ENCODE measurements around the gene ROBO1. TPM values are rescaled to one million over a fixed set of nuclear protein-coding genes. Genes with fewer than 3 reads are reported as not detected.

Gene ROBO1
- total and polyA plus RNA-seq, 2 of the 13 experiments (the other 11 are each of a cell fraction or from before 2014, with no cell fraction given): 52.2 to 71.0 TPM

- TF ChIP-seq PPARG (CRISPR knock-in tag; conservative IDR thresholded peaks at IDR 0.05) (peak; percentile 98), ZBTB21 (CRISPR knock-in tag; IDR thresholded peaks at IDR 0.05) (peak; percentile 59), RBM22 (optimal IDR thresholded peaks at IDR 0.05; ENCODE audit: low read length) (no peak), TARDBP (CRISPR knock-in tag; IDR thresholded peaks at IDR 0.05) (peak; percentile 85; the same call in 1 of the 2 replicates), DNMT3B (CRISPR knock-in tag; conservative IDR thresholded peaks at IDR 0.05) (0 out of 2 replicates have a peak, but pooled peaks have one; percentile 43), ZFP1 (CRISPR knock-in tag; IDR thresholded peaks at IDR 0.05) (peak; percentile 58; the same call in 1 of the 2 replicates), ZSCAN31 (CRISPR knock-in tag; IDR thresholded peaks at IDR 0.05; ENCODE audit: low read depth) (no peak), NRL (CRISPR knock-in tag; IDR thresholded peaks at IDR 0.05; ENCODE audit: borderline replicate concordance) (no peak), RAD21 (CRISPR knock-in tag; IDR thresholded peaks at IDR 0.05) (peak; percentile 13; the same call in 1 of the 2 replicates), ZBTB14 (CRISPR knock-in tag; IDR thresholded peaks at IDR 0.05) (no peak), PAWR (CRISPR knock-in tag; IDR thresholded peaks at IDR 0.05; ENCODE audit: borderline replicate concordance) (no peak), PAX8 (CRISPR knock-in tag; IDR thresholded peaks at IDR 0.05; ENCODE audit: borderline replicate concordance) (no peak), KAT2B (IDR thresholded peaks at IDR 0.05; ENCODE audit: borderline replicate concordance, low read depth, low read length) (peak; percentile 68; the same call in 1 of the 2 replicates), KLF9 (CRISPR knock-in tag; IDR thresholded peaks at IDR 0.05; ENCODE audit: low read depth) (no peak), SIX4 (CRISPR knock-in tag; IDR thresholded peaks at IDR 0.05) (peak; percentile 82), ZMYM4 (CRISPR knock-in tag; IDR thresholded peaks at IDR 0.05) (peak; percentile 91), RORA (CRISPR knock-in tag; IDR thresholded peaks at IDR 0.05) (0 out of 2 replicates have a peak, but pooled peaks have one; percentile 14), ZFP90 (CRISPR knock-in tag; IDR thresholded peaks at IDR 0.05; ENCODE audit: borderline replicate concordance) (no peak), ZNF891 (CRISPR knock-in tag; IDR thresholded peaks at IDR 0.05) (no peak), FOXA1 (IDR thresholded peaks at IDR 0.05) (peak; percentile 45; the same call in 1 of the 2 replicates), FOXA1 (CRISPR knock-in tag; IDR thresholded peaks at IDR 0.05) (peak; percentile 92), TEAD3 (CRISPR knock-in tag; optimal IDR thresholded peaks at IDR 0.05; ENCODE audit: borderline replicate concordance) (peak; percentile 84), PHF20 (CRISPR knock-in tag; IDR thresholded peaks at IDR 0.05) (no peak), ZNF17 (CRISPR knock-in tag; IDR thresholded peaks at IDR 0.05) (no peak)
- TF ChIP-seq, protein P1, sequence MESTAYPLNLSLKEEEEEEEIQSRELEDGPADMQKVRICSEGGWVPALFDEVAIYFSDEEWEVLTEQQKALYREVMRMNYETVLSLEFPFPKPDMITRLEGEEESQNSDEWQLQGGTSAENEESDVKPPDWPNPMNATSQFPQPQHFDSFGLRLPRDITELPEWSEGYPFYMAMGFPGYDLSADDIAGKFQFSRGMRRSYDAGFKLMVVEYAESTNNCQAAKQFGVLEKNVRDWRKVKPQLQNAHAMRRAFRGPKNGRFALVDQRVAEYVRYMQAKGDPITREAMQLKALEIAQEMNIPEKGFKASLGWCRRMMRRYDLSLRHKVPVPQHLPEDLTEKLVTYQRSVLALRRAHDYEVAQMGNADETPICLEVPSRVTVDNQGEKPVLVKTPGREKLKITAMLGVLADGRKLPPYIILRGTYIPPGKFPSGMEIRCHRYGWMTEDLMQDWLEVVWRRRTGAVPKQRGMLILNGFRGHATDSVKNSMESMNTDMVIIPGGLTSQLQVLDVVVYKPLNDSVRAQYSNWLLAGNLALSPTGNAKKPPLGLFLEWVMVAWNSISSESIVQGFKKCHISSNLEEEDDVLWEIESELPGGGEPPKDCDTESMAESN (CRISPR knock-in tag; conservative IDR thresholded peaks at IDR 0.05): 0 out of 2 replicates have a peak, but pooled peaks have one; percentile 41
- TF ChIP-seq, protein P2, sequence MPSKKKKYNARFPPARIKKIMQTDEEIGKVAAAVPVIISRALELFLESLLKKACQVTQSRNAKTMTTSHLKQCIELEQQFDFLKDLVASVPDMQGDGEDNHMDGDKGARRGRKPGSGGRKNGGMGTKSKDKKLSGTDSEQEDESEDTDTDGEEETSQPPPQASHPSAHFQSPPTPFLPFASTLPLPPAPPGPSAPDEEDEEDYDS (CRISPR knock-in tag; IDR thresholded peaks at IDR 0.05): peak; percentile 51; the same call in 1 of the 2 replicates
- TF ChIP-seq, protein P3, sequence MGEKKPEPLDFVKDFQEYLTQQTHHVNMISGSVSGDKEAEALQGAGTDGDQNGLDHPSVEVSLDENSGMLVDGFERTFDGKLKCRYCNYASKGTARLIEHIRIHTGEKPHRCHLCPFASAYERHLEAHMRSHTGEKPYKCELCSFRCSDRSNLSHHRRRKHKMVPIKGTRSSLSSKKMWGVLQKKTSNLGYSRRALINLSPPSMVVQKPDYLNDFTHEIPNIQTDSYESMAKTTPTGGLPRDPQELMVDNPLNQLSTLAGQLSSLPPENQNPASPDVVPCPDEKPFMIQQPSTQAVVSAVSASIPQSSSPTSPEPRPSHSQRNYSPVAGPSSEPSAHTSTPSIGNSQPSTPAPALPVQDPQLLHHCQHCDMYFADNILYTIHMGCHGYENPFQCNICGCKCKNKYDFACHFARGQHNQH (CRISPR knock-in tag; IDR thresholded peaks at IDR 0.05): peak; percentile 75; the same call in 1 of the 2 replicates
- TF ChIP-seq, protein P4, sequence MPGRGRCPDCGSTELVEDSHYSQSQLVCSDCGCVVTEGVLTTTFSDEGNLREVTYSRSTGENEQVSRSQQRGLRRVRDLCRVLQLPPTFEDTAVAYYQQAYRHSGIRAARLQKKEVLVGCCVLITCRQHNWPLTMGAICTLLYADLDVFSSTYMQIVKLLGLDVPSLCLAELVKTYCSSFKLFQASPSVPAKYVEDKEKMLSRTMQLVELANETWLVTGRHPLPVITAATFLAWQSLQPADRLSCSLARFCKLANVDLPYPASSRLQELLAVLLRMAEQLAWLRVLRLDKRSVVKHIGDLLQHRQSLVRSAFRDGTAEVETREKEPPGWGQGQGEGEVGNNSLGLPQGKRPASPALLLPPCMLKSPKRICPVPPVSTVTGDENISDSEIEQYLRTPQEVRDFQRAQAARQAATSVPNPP (CRISPR knock-in tag; IDR thresholded peaks at IDR 0.05): no peak
Observed at GRCh38 chr3:78844307-78844706, 923.5 kb downstream of the ROBO1 start (continued).
